GM12875 (cell line): ENCODE data around the gene MAP7.

ENCODE experiments used
- H3K4me3 ChIP-seq: one replicate; pipeline ENCODE4 v1.5.1; 2011; ENCODE audit warnings: low read depth, low read length, control low read depth
- CTCF ChIP-seq: IDR thresholded peaks from 2 replicates; pipeline ENCODE4 v1.5.1; 2011; ENCODE audit warnings: low read depth, mild to moderate bottlenecking, control low read depth, inconsistent platforms, low read length, moderate library complexity, borderline replicate concordance; ENCODE audit not compliant: insufficient read depth

MAP7 gene

GRCh38 chr6:136415351-136416007 lies 134.7 kb downstream of the MAP7 start:
- TF ChIP-seq CTCF: no peak
- no peak overlapping the region for H3K4me3 ChIP-seq

- no peak for TF ChIP-seq CTCF
- H3K4me3 ChIP-seq: no peak overlapping the region
Observed at GRCh38 chr6:136412410-136412809, 137.8 kb downstream of the MAP7 start.

- no peak overlapping the region for H3K4me3 ChIP-seq
- no peak for TF ChIP-seq CTCF
Observed at GRCh38 chr6:136411453-136412354, 138.5 kb downstream of the MAP7 start.

- TF ChIP-seq CTCF: no peak
Observed at GRCh38 chr6:136411025-136411325, 139.2 kb downstream of the MAP7 start.

GRCh38 chr6:136410201-136411024 lies 139.8 kb downstream of the MAP7 start:
- no peak overlapping the region for H3K4me3 ChIP-seq
- TF ChIP-seq CTCF: no peak

More at GRCh38 chr6:136411025-136411325, 139.2 kb downstream of the MAP7 start:
- no peak overlapping the region for H3K4me3 ChIP-seq

- no peak overlapping the region for H3K4me3 ChIP-seq
- TF ChIP-seq CTCF: no peak
Observed at GRCh38 chr6:136409597-136409996, 140.6 kb downstream of the MAP7 start.

GRCh38 chr6:136408204-136408603 lies 142.0 kb downstream of the MAP7 start:
- TF ChIP-seq CTCF: no peak
- H3K4me3 ChIP-seq: no peak overlapping the region
